Stimulated activated CD4-positive, alpha-beta T cell treated with anti-CD3 and anti-CD28 coated beads, Interleukin-1b, Interleukin-23, amount 100 ng/mL, for 24 hours (primary cell): ENCODE measurements around the gene STX2.
"Not testable (repeated sequence)": the region's sequence is repeated elsewhere in the genome, so short reads cannot be mapped to it uniquely, and the experiment has no call there.

Experiments
- DNase-seq, 4 experiments: peaks; one replicate each; pipeline ENCODE4 v3.0.0-alpha.2; 2020; ENCODE audit warnings: low read depth in 4 of 4, low spot score in 1 of 4

Gene STX2

DNA sequence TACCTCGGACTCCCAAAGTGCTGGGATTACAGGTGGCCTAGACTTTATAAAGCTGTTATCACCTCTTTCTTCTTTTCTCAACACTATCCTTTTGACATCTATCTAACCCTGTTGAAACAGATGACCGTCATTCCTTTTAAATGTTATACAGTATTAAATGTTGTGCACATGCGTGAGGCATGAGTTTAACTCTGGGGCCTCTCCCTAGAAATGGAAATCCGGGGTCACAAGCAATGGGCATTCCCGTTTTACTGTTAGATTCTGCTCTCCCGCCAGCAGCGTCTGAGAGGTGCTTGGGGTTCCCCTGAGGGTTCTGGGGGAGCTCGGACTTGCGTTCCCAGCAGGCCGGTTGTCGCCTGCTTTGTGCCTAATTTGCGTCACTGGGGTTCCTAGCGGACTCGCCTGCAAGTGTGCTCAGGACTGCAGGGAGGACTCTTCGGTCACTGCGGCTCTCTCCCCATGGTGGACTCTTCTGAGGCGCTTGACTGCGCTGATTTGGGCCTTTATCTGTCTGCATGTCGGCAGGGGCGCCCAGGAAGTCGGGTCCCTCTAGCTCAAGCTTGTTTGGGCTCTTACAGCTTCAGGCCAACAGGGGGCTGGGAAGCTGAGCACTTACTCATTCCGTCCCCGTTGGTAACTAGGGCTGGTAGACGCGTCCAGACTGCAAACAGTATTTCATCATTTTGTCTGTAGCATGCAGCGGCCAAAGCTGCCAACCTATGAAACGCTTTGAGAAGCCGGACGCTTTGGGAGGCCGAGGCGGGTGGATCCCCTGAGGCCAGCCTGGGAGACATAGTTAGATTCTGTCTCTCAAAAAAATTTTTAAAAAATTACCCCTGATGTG, 31.6 kb upstream of the STX2 start:
- DNase-seq, result peak; percentile 29 to 59 (median 36)

- DNase-seq, result no peak
Measured at GRCh38 chr12:130868412-130868811, 29.4 kb upstream of the STX2 start.

- no peak for DNase-seq
Measured at GRCh38 chr12:130863298-130863697, 24.2 kb upstream of the STX2 start.

DNA sequence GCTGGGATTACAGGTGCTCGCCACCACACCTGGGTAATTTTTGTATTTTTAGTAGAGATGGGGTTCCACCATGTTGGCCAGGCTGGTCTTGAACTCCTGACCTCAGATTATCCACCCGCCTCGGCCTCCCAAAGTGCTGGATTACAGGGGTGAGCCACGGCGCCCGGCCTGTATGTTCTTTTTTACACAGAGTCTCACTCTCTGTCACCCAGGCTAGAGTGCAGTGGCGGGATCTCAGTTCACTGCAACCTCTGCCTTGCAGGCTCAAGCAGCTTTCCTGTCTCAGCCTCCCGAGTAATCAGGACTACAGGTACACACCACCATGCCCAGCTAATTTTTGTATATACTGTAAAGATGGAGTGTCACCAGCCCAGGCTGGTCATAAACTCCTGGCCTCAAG, 23.7 kb upstream of the STX2 start:
- not testable (repeated sequence) for DNase-seq

- no peak for DNase-seq
Measured at GRCh38 chr12:130862161-130862560, 23.1 kb upstream of the STX2 start.

DNA sequence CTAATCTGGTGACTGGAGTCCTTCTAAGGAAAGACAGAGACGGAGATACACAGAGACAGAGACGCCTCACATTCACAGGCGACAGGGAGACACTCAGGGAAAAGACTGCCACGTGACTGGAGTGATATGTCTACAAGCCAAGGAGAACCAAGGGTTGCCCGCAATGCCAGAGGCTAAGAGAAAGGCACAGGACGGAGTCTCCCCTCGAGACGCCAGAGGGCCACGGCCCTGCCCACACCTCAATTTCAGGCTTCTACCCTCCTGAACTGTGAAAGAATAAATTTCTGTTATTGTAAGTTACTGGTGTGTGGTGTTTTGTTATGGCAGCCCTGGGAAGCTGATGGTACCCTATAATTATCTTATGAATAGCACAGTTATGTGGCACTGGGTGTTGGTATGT, 21.3 kb upstream of the STX2 start:
- DNase-seq, result no peak

GRCh38 chr12:130859161-130859560, 20.1 kb upstream of the STX2 start:
- DNase-seq, result no peak

DNA sequence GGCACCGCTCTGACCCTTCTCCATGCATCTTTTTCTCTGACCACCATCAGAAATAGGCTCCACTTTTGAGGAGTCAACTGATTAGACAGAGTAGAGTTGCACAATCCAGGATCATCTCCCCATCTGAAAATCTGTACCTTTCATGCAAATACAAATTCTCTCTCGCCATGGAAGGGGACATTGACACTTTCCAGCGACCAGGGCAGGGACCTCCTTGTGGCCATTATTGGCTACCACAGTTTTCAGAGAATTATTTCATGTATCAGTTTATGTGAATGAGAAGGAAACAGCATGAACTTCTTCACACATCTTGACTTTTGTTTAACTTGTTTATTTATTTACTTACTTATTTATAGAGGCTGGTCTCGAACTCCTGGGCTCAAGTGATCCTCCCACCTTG, 19.0 kb upstream of the STX2 start:
- no peak for DNase-seq

GRCh38 chr12:130856088-130856487, 17.0 kb upstream of the STX2 start:
- no peak for DNase-seq

DNA sequence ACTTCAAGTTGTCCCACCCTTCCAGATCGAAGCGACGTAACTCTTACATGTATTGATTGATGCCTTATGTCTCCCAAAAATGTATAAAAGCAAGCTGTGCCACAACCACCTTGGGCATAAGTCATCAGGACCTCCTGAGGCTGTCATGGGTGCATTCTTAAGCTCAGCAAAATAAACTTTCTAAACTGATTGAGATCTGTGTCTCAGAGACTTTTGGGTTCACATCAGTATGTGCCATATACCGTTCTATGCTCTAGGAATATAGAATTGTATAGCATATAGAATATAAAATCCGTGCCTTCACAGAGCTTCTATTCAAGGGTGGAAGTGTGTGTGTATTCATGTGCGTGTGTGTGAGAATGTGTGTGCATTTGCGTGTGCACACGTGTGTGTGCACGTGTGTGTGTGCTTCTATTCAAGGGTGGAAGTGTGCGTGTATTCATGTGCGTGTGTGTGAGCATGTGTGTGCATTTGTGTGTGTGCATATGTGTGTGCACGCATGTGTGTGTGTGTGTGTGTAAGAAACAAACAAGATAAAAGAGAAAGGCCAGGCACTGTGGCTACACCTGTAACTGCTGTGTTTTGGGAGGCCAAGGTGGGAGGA, 11.5 kb upstream of the STX2 start:
- DNase-seq, result no peak

DNA sequence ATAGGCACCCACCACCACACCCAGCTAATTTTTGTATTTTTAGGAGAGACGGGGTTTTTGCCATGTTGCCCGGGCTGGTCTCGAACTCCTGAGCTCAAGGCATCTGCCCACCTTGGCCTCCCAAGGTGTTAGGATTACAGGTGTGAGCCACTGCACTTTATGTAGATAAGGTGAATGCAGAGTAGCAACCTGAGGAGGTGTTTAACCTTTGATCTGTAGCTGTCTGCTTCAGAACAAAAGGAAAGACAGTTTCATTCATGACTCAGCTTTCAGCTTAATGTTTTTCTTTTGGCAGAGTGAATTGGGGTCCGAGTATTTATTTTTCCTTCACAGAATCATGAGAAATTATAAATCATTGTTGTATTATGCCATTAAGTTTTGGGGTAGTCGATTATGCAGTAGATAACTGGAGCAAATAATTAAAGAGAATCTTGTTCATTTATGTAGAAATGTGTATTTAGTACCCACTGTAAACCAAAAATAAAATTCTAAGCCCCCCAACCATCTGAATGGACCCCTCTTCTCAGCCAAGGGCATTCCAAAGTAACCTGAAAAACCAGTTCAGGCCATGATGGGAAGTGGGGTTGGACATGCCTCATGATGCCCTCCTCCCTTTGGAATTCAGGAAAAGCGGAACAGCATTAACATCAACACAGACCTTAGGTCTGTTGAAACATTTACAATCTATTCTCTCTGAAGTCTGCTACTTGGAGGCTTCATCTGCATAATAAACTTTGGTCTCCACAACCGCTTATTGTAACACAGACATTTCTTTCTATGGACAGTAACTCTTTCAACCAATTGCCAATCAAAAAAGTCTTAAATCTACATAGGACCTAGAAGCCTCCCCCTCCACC, 10.7 kb upstream of the STX2 start:
- DNase-seq, result no peak

DNA sequence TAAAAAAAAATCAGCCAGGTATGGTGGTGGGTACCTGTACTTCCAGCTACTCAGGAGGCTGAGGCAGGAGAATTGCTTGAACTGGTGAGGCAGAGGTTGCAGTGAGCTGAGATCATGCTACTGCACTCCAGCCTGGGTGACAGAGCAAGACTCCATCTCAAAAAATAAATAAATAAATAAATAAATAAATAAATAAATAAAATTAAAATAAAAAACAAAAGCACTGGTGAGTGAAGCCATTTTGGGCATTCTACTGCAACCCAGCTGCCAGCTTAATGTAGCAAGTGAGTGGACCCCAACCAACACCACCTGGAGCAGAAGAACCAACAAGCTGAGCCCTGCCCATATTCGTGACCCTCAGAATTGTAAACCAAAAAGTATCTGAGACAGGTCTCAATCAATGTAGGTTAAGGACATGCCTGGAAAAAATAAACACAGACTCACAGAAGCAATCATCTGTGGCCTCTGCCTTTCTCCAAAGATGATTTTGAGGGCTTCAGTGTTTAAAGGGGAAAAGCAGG, 9.8 kb upstream of the STX2 start:
- not testable (repeated sequence) for DNase-seq

DNA sequence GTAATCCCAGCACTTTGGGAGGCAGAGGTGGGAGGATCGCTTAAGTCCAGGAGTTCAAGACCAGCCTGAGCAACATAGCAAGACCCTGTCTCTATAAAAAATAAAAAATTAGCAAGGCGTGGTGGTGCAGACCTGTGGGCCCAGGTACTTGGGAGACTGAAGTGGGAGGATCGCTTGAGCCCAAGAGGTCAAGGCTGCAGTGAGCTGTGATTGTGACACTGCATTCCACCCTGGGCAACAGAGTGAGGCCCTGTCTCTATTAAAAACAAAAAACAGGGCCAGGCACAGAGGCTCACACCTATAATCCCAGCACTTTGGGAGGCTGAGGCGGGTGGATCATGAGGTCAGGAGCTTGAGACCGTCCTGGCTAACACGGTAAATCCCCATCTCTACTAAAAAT, 9.1 kb upstream of the STX2 start:
- DNase-seq, result not testable (repeated sequence)

GRCh38 chr12:130847112-130847511, 8.1 kb upstream of the STX2 start:
- no peak for DNase-seq

- DNase-seq, result no peak
Measured at GRCh38 chr12:130846369-130846768, 7.3 kb upstream of the STX2 start.

GRCh38 chr12:130839770-130840404, 837 bp upstream of the STX2 start:
- no peak for DNase-seq

- DNase-seq, result peak in 1 of 4 experiments; percentile 37
Measured at GRCh38 chr12:130838284-130838950, 633 bp downstream of the STX2 start.

GRCh38 chr12:130835436-130835835, 3.6 kb downstream of the STX2 start:
- DNase-seq, result no peak

DNA sequence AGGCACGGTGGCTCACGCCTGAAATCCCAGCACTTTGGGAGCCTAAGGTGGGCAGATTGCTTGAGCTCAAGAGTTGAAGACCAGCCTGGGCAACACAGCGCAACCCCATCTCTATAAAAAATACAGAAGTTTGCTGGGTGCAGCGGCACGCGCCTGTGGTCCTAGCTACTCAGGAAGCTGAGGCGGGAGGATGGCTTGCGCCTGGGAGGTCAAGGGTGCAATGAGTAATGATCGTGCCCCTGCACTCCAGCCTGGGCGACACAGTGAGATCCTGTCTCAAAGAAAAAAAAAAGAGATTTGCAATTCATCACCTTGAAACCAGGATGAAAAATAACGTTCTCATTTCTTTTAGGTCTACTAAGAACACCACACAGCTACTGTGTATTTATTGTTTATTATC, 4.0 kb downstream of the STX2 start:
- no peak for DNase-seq

DNA sequence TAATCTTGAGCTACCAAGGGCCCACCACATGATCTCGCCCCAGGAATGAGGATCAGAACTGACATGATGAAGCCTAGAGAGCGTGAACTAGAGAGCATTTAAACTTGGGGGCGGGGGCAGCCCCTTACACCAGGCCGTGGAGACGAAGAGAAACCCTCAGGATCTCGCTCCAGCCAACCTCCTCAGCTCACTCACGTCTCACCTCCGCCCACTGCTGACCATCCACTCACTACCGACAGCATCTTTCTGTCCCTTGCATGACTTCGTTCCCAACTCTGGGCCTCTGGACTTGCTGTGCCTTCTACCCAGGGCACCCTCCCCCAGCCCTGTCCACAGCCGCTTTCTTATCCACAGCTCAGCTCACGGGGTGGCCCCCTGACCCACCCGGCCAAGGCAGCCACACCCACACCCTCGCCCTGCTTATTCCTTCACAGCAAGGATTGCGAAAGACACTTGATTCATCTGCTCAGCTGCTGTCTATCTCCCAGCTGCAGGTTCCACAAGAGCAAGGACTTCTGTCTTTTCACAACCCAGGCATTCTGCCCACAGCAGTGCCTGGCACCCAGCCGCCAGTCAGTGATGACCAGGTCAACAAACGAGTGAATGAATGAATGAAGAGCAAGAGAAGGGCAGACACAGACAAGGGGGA, 6.4 kb downstream of the STX2 start:
- DNase-seq, result no peak
